Activated CD4-positive, alpha-beta memory T cell treated with anti-CD3 and anti-CD28 coated beads, Interleukin-2, amount 10 ng/mL, durations not matched to agents 7 days and 5 days (primary cell): ENCODE measurements around the gene KRTAP5-9. TPM values are rescaled to one million over a fixed set of nuclear protein-coding genes. Genes with fewer than 3 reads are reported as not detected.
"Not testable (repeated sequence)": the region's sequence is repeated elsewhere in the genome, so short reads cannot be mapped to it uniquely, and the experiment has no call there.

Experiments
- CTCF ChIA-PET: fragments of 350-600 bp; sonication (Branson Sonifier 250); formaldehyde crosslinking; loops from one replicate; lab custom pipeline; 2021; ENCODE audit warnings: antibody characterized with exemption, inconsistent platforms; lab: Charles Lee
- POLR2A ChIA-PET: fragments of 350-600 bp; sonication (Branson Sonifier 250); formaldehyde crosslinking; loops from one replicate; lab custom pipeline; 2021; ENCODE audit warnings: antibody characterized with exemption; lab: Charles Lee
- DNase-seq: peaks from one replicate; pipeline ENCODE4 v3.0.0-alpha.2; 2020
- H3K27ac Mint-ChIP-seq: one replicate; pipeline ENCODE4 v1.8.0; 2021; ENCODE audit warnings: mild to moderate bottlenecking, mixed read lengths
- H3K27me3 Mint-ChIP-seq: one replicate; pipeline ENCODE4 v1.8.0; 2021; ENCODE audit warnings: mixed read lengths
- H3K36me3 Mint-ChIP-seq: one replicate; pipeline ENCODE4 v1.8.0; 2021; ENCODE audit warnings: low read depth, mixed read lengths
- H3K4me1 Mint-ChIP-seq: one replicate; pipeline ENCODE4 v1.8.0; 2021; ENCODE audit warnings: mixed read lengths
- H3K4me3 Mint-ChIP-seq: one replicate; pipeline ENCODE4 v1.8.0; 2021; ENCODE audit warnings: mild to moderate bottlenecking, mixed read lengths
- H3K9me3 Mint-ChIP-seq: one replicate; pipeline ENCODE4 v1.8.0; 2021; ENCODE audit warnings: mixed read lengths
- total RNA-seq, 2 experiments: library from RNA; stranded (reverse); gene quantifications; one replicate each; pipeline ENCODE4 v1.2.3, GENCODE V29; 2021

The KRTAP5-9 gene
- total RNA-seq, 2 experiments from 2014 or later, result not detected

- Mint-ChIP-seq H3K4me3 (no peak overlapping the region), H3K4me1 (no peaks in the 10 kb centered on the region), H3K36me3 (no peaks in the 10 kb centered on the region), H3K27me3 (no peaks in the 10 kb centered on the region), H3K9me3 (peaks cover 9% of the 10 kb centered on the region), H3K27ac (no peak overlapping the region)
- ChIA-PET POLR2A (no interaction called here), CTCF (no interaction called here)
- no peak for DNase-seq
Measured at GRCh38 chr11:71519546-71519945, 28.7 kb upstream of the KRTAP5-9 start.

GRCh38 chr11:71525188-71525937 is 22.9 kb upstream of the KRTAP5-9 start:
- CTCF ChIA-PET, result no interaction called here
- Mint-ChIP-seq H3K36me3 (no peaks in the 10 kb centered on the region), H3K27ac (no peak overlapping the region), H3K4me3 (no peak overlapping the region), H3K27me3 (peaks cover 2% of the 10 kb centered on the region), H3K9me3 (peaks cover 9% of the 10 kb centered on the region), H3K4me1 (no peaks in the 10 kb centered on the region)
- no peak for DNase-seq
- POLR2A ChIA-PET, result no interaction called here

GRCh38 chr11:71525938-71526495 is 22.2 kb upstream of the KRTAP5-9 start:
- peaks cover 9% of the 10 kb centered on the region for H3K9me3 Mint-ChIP-seq
- H3K27ac Mint-ChIP-seq, result no peak overlapping the region
- no peaks in the 10 kb centered on the region for H3K36me3 Mint-ChIP-seq
- no peaks in the 10 kb centered on the region for H3K4me1 Mint-ChIP-seq
- peaks cover 4% of the 10 kb centered on the region for H3K27me3 Mint-ChIP-seq
- ChIA-PET CTCF (no interaction called here), POLR2A (no interaction called here)
- no peak for DNase-seq
- no peak overlapping the region for H3K4me3 Mint-ChIP-seq

GRCh38 chr11:71526796-71527575 is 21.2 kb upstream of the KRTAP5-9 start, which contains the start of gene KRTAP5-7:
TSS of gene KRTAP5-7 (plus strand) at chr11:71527267. CDS start at chr11:71527301, 34 bp downstream.
- POLR2A ChIA-PET, CTCF ChIA-PET: not testable (repeated sequence)

GRCh38 chr11:71527576-71528210 is 20.5 kb upstream of the KRTAP5-9 start:
- H3K4me1 Mint-ChIP-seq, result no peaks in the 10 kb centered on the region
- POLR2A ChIA-PET, result no interaction called here
- no peak overlapping the region for H3K27ac Mint-ChIP-seq
- no peaks in the 10 kb centered on the region for H3K36me3 Mint-ChIP-seq
- H3K9me3 Mint-ChIP-seq, result peaks cover 2% of the 10 kb centered on the region
- H3K4me3 Mint-ChIP-seq, result no peak overlapping the region
- H3K27me3 Mint-ChIP-seq, result peaks cover 6% of the 10 kb centered on the region
- CTCF ChIA-PET, result no interaction called here
- no peak for DNase-seq

More at GRCh38 chr11:71526796-71527575, 21.2 kb upstream of the KRTAP5-9 start, which contains the start of gene KRTAP5-7:
- H3K4me3 Mint-ChIP-seq, H3K4me1 Mint-ChIP-seq, DNase-seq, H3K9me3 Mint-ChIP-seq, H3K36me3 Mint-ChIP-seq, H3K27ac Mint-ChIP-seq, H3K27me3 Mint-ChIP-seq: not testable (repeated sequence)

- POLR2A ChIA-PET, result no interaction called here
- Mint-ChIP-seq H3K4me1 (no peaks in the 10 kb centered on the region), H3K27me3 (peaks cover 6% of the 10 kb centered on the region), H3K9me3 (no peaks in the 10 kb centered on the region), H3K27ac (no peak overlapping the region), H3K4me3 (no peak overlapping the region), H3K36me3 (no peaks in the 10 kb centered on the region)
- CTCF ChIA-PET, result no interaction called here
- DNase-seq, result no peak
Measured at GRCh38 chr11:71530602-71531001, 17.6 kb upstream of the KRTAP5-9 start.

GRCh38 chr11:71532036-71532610 is 16.1 kb upstream of the KRTAP5-9 start:
- CTCF ChIA-PET, result no interaction called here
- H3K9me3 Mint-ChIP-seq, result no peaks in the 10 kb centered on the region
- H3K4me3 Mint-ChIP-seq, result no peak overlapping the region
- POLR2A ChIA-PET, result no interaction called here
- no peak overlapping the region for H3K27ac Mint-ChIP-seq
- H3K4me1 Mint-ChIP-seq, result no peaks in the 10 kb centered on the region
- H3K36me3 Mint-ChIP-seq, result no peaks in the 10 kb centered on the region
- no peak for DNase-seq
- H3K27me3 Mint-ChIP-seq, result peaks cover 4% of the 10 kb centered on the region

GRCh38 chr11:71534711-71535608 is 13.3 kb upstream of the KRTAP5-9 start:
- H3K36me3 Mint-ChIP-seq, CTCF ChIA-PET, H3K27me3 Mint-ChIP-seq, DNase-seq, POLR2A ChIA-PET, H3K4me3 Mint-ChIP-seq, H3K9me3 Mint-ChIP-seq, H3K4me1 Mint-ChIP-seq, H3K27ac Mint-ChIP-seq: not testable (repeated sequence)

- Mint-ChIP-seq H3K27me3 (peaks cover 1% of the 10 kb centered on the region), H3K27ac (no peak overlapping the region), H3K4me3 (no peak overlapping the region), H3K9me3 (peaks cover 3% of the 10 kb centered on the region), H3K4me1 (peaks cover 1% of the 10 kb centered on the region), H3K36me3 (no peaks in the 10 kb centered on the region)
- DNase-seq, result no peak
- CTCF ChIA-PET, result no interaction called here
- POLR2A ChIA-PET, result no interaction called here
Measured at GRCh38 chr11:71535825-71536224, 12.4 kb upstream of the KRTAP5-9 start.

GRCh38 chr11:71537537-71537936 is 10.7 kb upstream of the KRTAP5-9 start:
- DNase-seq, result no peak
- peaks cover 12% of the 10 kb centered on the region for H3K9me3 Mint-ChIP-seq
- H3K4me1 Mint-ChIP-seq, result peaks cover 1% of the 10 kb centered on the region
- ChIA-PET POLR2A (no interaction called here), CTCF (no interaction called here)
- H3K4me3 Mint-ChIP-seq, result no peak overlapping the region
- no peak overlapping the region for H3K27ac Mint-ChIP-seq
- H3K27me3 Mint-ChIP-seq, result no peaks in the 10 kb centered on the region
- no peaks in the 10 kb centered on the region for H3K36me3 Mint-ChIP-seq

- H3K27ac Mint-ChIP-seq, DNase-seq, H3K4me1 Mint-ChIP-seq, POLR2A ChIA-PET, H3K27me3 Mint-ChIP-seq, H3K36me3 Mint-ChIP-seq, H3K4me3 Mint-ChIP-seq, CTCF ChIA-PET: not testable (repeated sequence)
- peaks cover 12% of the 10 kb centered on the region for H3K9me3 Mint-ChIP-seq
Measured at GRCh38 chr11:71537977-71538665, 10.1 kb upstream of the KRTAP5-9 start, which contains the start of gene KRTAP5-8. TSS of gene KRTAP5-8 (plus strand) at chr11:71538025. CDS start at chr11:71538056, 31 bp downstream.

GRCh38 chr11:71538666-71538990 is 9.6 kb upstream of the KRTAP5-9 start:
- POLR2A ChIA-PET, result no interaction called here
- Mint-ChIP-seq H3K4me1 (peaks cover 1% of the 10 kb centered on the region), H3K27me3 (no peaks in the 10 kb centered on the region), H3K36me3 (no peaks in the 10 kb centered on the region), H3K27ac (no peak overlapping the region), H3K4me3 (no peak overlapping the region), H3K9me3 (peaks cover 12% of the 10 kb centered on the region)
- DNase-seq, result no peak
- CTCF ChIA-PET, result no interaction called here
